CD4-positive, alpha-beta T cell treated with Interleukin-6 for 4 hours (primary cell): ENCODE results near the gene JMJD1C.
A peak's percentile ranks its signal among the peaks of the same experiment; 100 is the strongest.
"Not testable (repeated sequence)": the region's sequence is repeated elsewhere in the genome, so short reads cannot be mapped to it uniquely, and the experiment has no call there.

Experiments
- DNase-seq: peaks from one replicate; pipeline ENCODE4 v3.0.0-alpha.2; 2020; ENCODE audit warnings: mixed read lengths

JMJD1C gene

GRCh38 chr10:63465293-63466143 is at the start of gene JMJD1C:
JMJD1C (minus strand) TSS chr10:63465977; CDS start chr10:63465662, 315 bp downstream.
- peak; percentile 69 for DNase-seq

- DNase-seq = peak; percentile 3
Measured at GRCh38 chr10:63515002-63515763, 49.4 kb upstream of the JMJD1C start.

- DNase-seq = no peak
Measured at GRCh38 chr10:63506554-63506953, 40.8 kb upstream of the JMJD1C start.

- no peak for DNase-seq
Measured at GRCh38 chr10:63505562-63505961, 39.8 kb upstream of the JMJD1C start.

GRCh38 chr10:63504145-63504881 is 38.5 kb upstream of the JMJD1C start:
- no peak for DNase-seq

GRCh38 chr10:63503395-63503794 is 37.6 kb upstream of the JMJD1C start:
- DNase-seq = no peak

GRCh38 chr10:63502832-63503231 is 37.1 kb upstream of the JMJD1C start:
- no peak for DNase-seq

- no peak for DNase-seq
Measured at GRCh38 chr10:63501954-63502353, 36.2 kb upstream of the JMJD1C start.

- not testable (repeated sequence) for DNase-seq
Measured at GRCh38 chr10:63500551-63500950, 34.8 kb upstream of the JMJD1C start.

- no peak for DNase-seq
Measured at GRCh38 chr10:63498665-63499064, 32.9 kb upstream of the JMJD1C start.

- no peak for DNase-seq
Measured at GRCh38 chr10:63497321-63497720, 31.5 kb upstream of the JMJD1C start.

- DNase-seq = no peak
Measured at GRCh38 chr10:63496561-63496960, 30.8 kb upstream of the JMJD1C start.

GRCh38 chr10:63494951-63495350 is 29.2 kb upstream of the JMJD1C start:
- no peak for DNase-seq

GRCh38 chr10:63493004-63493403 is 27.2 kb upstream of the JMJD1C start:
- no peak for DNase-seq

GRCh38 chr10:63492317-63492690 is 26.5 kb upstream of the JMJD1C start:
- DNase-seq = not testable (repeated sequence)

GRCh38 chr10:63491588-63492316 is 26.0 kb upstream of the JMJD1C start:
- DNase-seq = no peak

GRCh38 chr10:63489838-63490237 is 24.1 kb upstream of the JMJD1C start:
- no peak for DNase-seq

- DNase-seq = no peak
Measured at GRCh38 chr10:63487990-63488389, 22.2 kb upstream of the JMJD1C start.

GRCh38 chr10:63483983-63484382 is 18.2 kb upstream of the JMJD1C start:
- no peak for DNase-seq

- no peak for DNase-seq
Measured at GRCh38 chr10:63481815-63482421, 16.1 kb upstream of the JMJD1C start.

- DNase-seq = no peak
Measured at GRCh38 chr10:63480237-63480636, 14.5 kb upstream of the JMJD1C start.

- DNase-seq = no peak
Measured at GRCh38 chr10:63478564-63478963, 12.8 kb upstream of the JMJD1C start.
